ENCODE measurements around the gene MPC1L.

DNA sequence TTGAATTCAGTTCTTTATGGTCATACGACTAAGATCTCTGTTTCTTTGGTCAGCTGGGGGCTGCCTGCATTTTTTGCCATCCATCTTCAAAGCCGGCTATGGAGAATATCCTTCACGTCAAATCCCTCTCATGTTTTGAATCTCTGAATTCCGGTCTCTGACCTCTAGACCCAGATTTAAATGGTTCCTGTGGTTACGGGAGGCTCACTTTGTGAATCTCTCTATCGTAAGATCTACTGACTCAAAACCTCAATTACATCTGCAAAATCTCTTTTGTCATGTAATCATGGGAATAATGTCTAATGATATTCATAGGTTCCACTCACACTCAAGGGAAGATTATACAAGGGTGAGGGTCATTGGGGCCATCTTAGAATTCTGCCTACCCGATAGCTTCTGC lies 5.7 kb upstream of the MPC1L start:
- TF ChIP-seq, protein P1, sequence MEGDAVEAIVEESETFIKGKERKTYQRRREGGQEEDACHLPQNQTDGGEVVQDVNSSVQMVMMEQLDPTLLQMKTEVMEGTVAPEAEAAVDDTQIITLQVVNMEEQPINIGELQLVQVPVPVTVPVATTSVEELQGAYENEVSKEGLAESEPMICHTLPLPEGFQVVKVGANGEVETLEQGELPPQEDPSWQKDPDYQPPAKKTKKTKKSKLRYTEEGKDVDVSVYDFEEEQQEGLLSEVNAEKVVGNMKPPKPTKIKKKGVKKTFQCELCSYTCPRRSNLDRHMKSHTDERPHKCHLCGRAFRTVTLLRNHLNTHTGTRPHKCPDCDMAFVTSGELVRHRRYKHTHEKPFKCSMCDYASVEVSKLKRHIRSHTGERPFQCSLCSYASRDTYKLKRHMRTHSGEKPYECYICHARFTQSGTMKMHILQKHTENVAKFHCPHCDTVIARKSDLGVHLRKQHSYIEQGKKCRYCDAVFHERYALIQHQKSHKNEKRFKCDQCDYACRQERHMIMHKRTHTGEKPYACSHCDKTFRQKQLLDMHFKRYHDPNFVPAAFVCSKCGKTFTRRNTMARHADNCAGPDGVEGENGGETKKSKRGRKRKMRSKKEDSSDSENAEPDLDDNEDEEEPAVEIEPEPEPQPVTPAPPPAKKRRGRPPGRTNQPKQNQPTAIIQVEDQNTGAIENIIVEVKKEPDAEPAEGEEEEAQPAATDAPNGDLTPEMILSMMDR (IDR thresholded peaks at IDR 0.05): no peak
- TF ChIP-seq EZH2 (IDR thresholded peaks at IDR 0.05; ENCODE audit: borderline replicate concordance, insufficient read depth, low read depth, low read length, poor library complexity, severe bottlenecking): no peak

All from B cell (primary cell).